KMS-11 (cell line): Measurements from ENCODE around the gene TDG.

Experiments used
- H2AFZ ChIP-seq: fragments of 200-600 bp; sonication (generic); 2 replicates; pipeline ENCODE4 v1.6.1; 2016; ENCODE audit warnings: antibody characterized with exemption, mixed run types, low read depth
- H3K27ac ChIP-seq: fragments of 200-600 bp; sonication (generic); 2 replicates; pipeline ENCODE4 v1.6.1; 2016; ENCODE audit warnings: mild to moderate bottlenecking, mixed run types
- H3K27me3 ChIP-seq: fragments of 200-600 bp; sonication (generic); 2 replicates; pipeline ENCODE4 v1.6.1; 2017; ENCODE audit warnings: mild to moderate bottlenecking, low read depth, mixed run types, moderate library complexity; ENCODE audit not compliant: insufficient read depth
- H3K36me3 ChIP-seq: fragments of 200-600 bp; sonication (generic); 2 replicates; pipeline ENCODE4 v1.6.1; 2017; ENCODE audit warnings: mild to moderate bottlenecking, mixed run types; ENCODE audit not compliant: insufficient read depth
- H3K4me1 ChIP-seq: fragments of 200-600 bp; sonication (generic); 2 replicates; pipeline ENCODE4 v1.6.1; 2016; ENCODE audit warnings: mild to moderate bottlenecking, low read depth, mixed run types; ENCODE audit not compliant: poor library complexity, severe bottlenecking
- H3K4me2 ChIP-seq: fragments of 200-600 bp; sonication (generic); 2 replicates; pipeline ENCODE4 v1.7.0; 2016; ENCODE audit warnings: mild to moderate bottlenecking, mixed run types
- H3K4me3 ChIP-seq: fragments of 200-600 bp; sonication (generic); IDR thresholded peaks from 2 replicates; pipeline ENCODE4 v1.6.1; 2017; ENCODE audit warnings: low read depth, low read length, mixed read lengths; ENCODE audit not compliant: insufficient read depth
- H3K79me2 ChIP-seq: fragments of 200-600 bp; sonication (generic); 2 replicates; pipeline ENCODE4 v1.6.1; 2016; ENCODE audit warnings: low read depth, mixed run types; ENCODE audit not compliant: insufficient read depth
- H3K9ac ChIP-seq: fragments of 200-600 bp; sonication (generic); 2 replicates; pipeline ENCODE4 v1.6.1; 2016; ENCODE audit warnings: mild to moderate bottlenecking, mixed run types
- H4K20me1 ChIP-seq: fragments of 200-600 bp; sonication (generic); 2 replicates; pipeline ENCODE4 v1.6.1; 2016; ENCODE audit warnings: mild to moderate bottlenecking, mixed run types; ENCODE audit not compliant: insufficient read depth
- CTCF ChIP-seq: fragments of 200-600 bp; sonication (generic); conservative IDR thresholded peaks from 2 replicates; pipeline ENCODE4 v1.6.1; 2017; ENCODE audit warnings: low read depth, mild to moderate bottlenecking, antibody characterized with exemption, low read length, moderate library complexity, mixed read lengths

TDG gene

GRCh38 chr12:103973909-103974308 lies 8.2 kb downstream of the TDG start:
- TF ChIP-seq CTCF = no peak
- Histone ChIP-seq H3K4me2 (no peak overlapping the region), H4K20me1 (peaks cover 11% of the 10 kb centered on the region; the same call in 1 of the 2 replicates), H3K79me2 (peaks cover 83% of the 10 kb centered on the region), H3K4me3 (no peak overlapping the region), H3K36me3 (no peaks in the 10 kb centered on the region), H3K9ac (no peak overlapping the region), H3K4me1 (no peaks in the 10 kb centered on the region), H2AFZ (no peak overlapping the region), H3K27ac (no peak overlapping the region), H3K27me3 (no peaks in the 10 kb centered on the region)

GRCh38 chr12:103975368-103975767 lies 9.7 kb downstream of the TDG start:
- Histone ChIP-seq H3K4me3 (no peak overlapping the region), H3K9ac (no peak overlapping the region), H3K4me1 (no peaks in the 10 kb centered on the region), H3K79me2 (peaks cover 68% of the 10 kb centered on the region), H4K20me1 (peaks cover 11% of the 10 kb centered on the region; the same call in 1 of the 2 replicates), H3K36me3 (no peaks in the 10 kb centered on the region), H3K4me2 (no peak overlapping the region), H3K27me3 (no peaks in the 10 kb centered on the region), H2AFZ (no peak overlapping the region), H3K27ac (no peak overlapping the region)
- TF ChIP-seq CTCF = no peak

GRCh38 chr12:103978384-103978982 lies 12.8 kb downstream of the TDG start:
- H3K36me3 ChIP-seq = no peaks in the 10 kb centered on the region
- no peaks in the 10 kb centered on the region for H3K4me1 ChIP-seq
- no peaks in the 10 kb centered on the region for H4K20me1 ChIP-seq
- H3K4me2 ChIP-seq = no peak overlapping the region
- peaks cover 37% of the 10 kb centered on the region for H3K79me2 ChIP-seq
- H3K4me3 ChIP-seq = no peak overlapping the region
- H3K9ac ChIP-seq = no peak overlapping the region
- no peak for TF ChIP-seq CTCF
- no peak overlapping the region for H2AFZ ChIP-seq
- H3K27me3 ChIP-seq = no peaks in the 10 kb centered on the region
- no peak overlapping the region for H3K27ac ChIP-seq

- Histone ChIP-seq H3K4me2 (no peak overlapping the region), H2AFZ (no peak overlapping the region), H3K27me3 (no peaks in the 10 kb centered on the region), H3K79me2 (no peaks in the 10 kb centered on the region), H3K36me3 (0 out of 2 replicates have a peak, but pooled peaks cover 7% of the 10 kb centered on the region), H4K20me1 (no peaks in the 10 kb centered on the region), H3K4me3 (no peak overlapping the region), H3K4me1 (no peaks in the 10 kb centered on the region), H3K27ac (no peak overlapping the region), H3K9ac (no peak overlapping the region)
- TF ChIP-seq CTCF = no peak
Measured at GRCh38 chr12:103986829-103987228, 21.2 kb downstream of the TDG start.
